HCT116 (cell line): ENCODE data around the gene MAFG.

ENCODE experiments used
- CBX3 ChIP-seq: IDR thresholded peaks from 2 replicates; pipeline ENCODE4 v1.6.1; 2012; ENCODE audit warnings: low read depth
- CTCF ChIP-seq, 3 experiments: fragments of 200-600 bp in 1 of 3; sonication (generic) in 1 of 3; IDR thresholded peaks in 2 of 3; conservative IDR thresholded peaks in 1 of 3; 2 replicates each; pipeline ENCODE4 v1.5.1; 2012 to 2017; ENCODE audit warnings: low read depth in 2 of 3, low read length in 2 of 3, antibody characterized with exemption in 1 of 3, borderline replicate concordance in 1 of 3, control low read depth in 1 of 3, mild to moderate bottlenecking in 1 of 3, mixed read lengths in 1 of 3, mixed run types in 1 of 3, moderate library complexity in 1 of 3; ENCODE audit not compliant: insufficient read depth in 1 of 3
- POLR2A ChIP-seq: IDR thresholded peaks from 2 replicates; pipeline ENCODE4 v1.7.0; 2011; ENCODE audit warnings: borderline replicate concordance; ENCODE audit not compliant: insufficient read depth, insufficient read length; ENCODE audit errors: extremely low read depth
- POLR2AphosphoS5 ChIP-seq: IDR thresholded peaks from 2 replicates; pipeline ENCODE4 v1.6.1; 2011; ENCODE audit warnings: mild to moderate bottlenecking, low read depth, low read length, moderate library complexity
- REST ChIP-seq: IDR thresholded peaks from 2 replicates; pipeline ENCODE4 v1.6.1; 2012; ENCODE audit warnings: low read depth
- YY1 ChIP-seq: IDR thresholded peaks from 2 replicates; pipeline ENCODE4 v1.6.1; 2011; ENCODE audit warnings: low read length, low read depth, moderate library complexity, mild to moderate bottlenecking; ENCODE audit not compliant: insufficient replicate concordance; ENCODE audit errors: extremely low read depth

GRCh38 chr17:81939218-81939617, 11.7 kb upstream of the MAFG start:
- TF ChIP-seq CBX3: no peak
- no peak for TF ChIP-seq POLR2A
- no peak for TF ChIP-seq POLR2AphosphoS5
- TF ChIP-seq REST: no peak
- no peak for TF ChIP-seq YY1
- no peak for TF ChIP-seq CTCF (IDR thresholded peaks at IDR 0.05 in 2 of 3, conservative IDR thresholded peaks at IDR 0.05 in 1 of 3; ENCODE audit: borderline replicate concordance in 1 of 3, insufficient read depth in 1 of 3, low read depth in 2 of 3, low read length in 2 of 3)
